Measurements from ENCODE around the gene MT1F. TPM values are rescaled to one million over a fixed set of nuclear protein-coding genes. Genes with fewer than 3 reads are reported as not detected.
"Not testable (repeated sequence)": the region's sequence is repeated elsewhere in the genome, so short reads cannot be mapped to it uniquely, and the experiment has no call there.

Gene MT1F
- total RNA-seq, 1 donor from 2014 or later, result 6.3 TPM

GRCh38 chr16:56669005-56669839 lies 11.5 kb downstream of the MT1F start, which contains the start of gene MT1H:
Gene MT1H, plus strand, starts transcription at chr16:56669814. Its CDS starts 71 bp downstream, at chr16:56669885.
- H3K4me3 Mint-ChIP-seq (ENCODE audit: low read depth), result no peak within 1 kb of the TSS
- no peak for TF ChIP-seq CTCF (IDR thresholded peaks at IDR 0.05; ENCODE audit: unreplicated experiment)
- H3K27me3 Mint-ChIP-seq, result peaks cover 99% of the 10 kb centered on the region
- no peaks in the 10 kb centered on the region for H3K4me1 Mint-ChIP-seq (ENCODE audit: low read depth)
- no peaks in the 10 kb centered on the region for H3K36me3 Mint-ChIP-seq (ENCODE audit: insufficient read depth)
- H3K27ac Mint-ChIP-seq, result no peak within 1 kb of the TSS
- no peaks in the 10 kb centered on the region for H3K9me3 Mint-ChIP-seq (ENCODE audit: low read depth)
- no peak for DNase-seq (ENCODE audit: low spot score, unreplicated experiment)

- H3K27ac Mint-ChIP-seq, result no peak overlapping the region
- no peaks in the 10 kb centered on the region for H3K4me1 Mint-ChIP-seq (ENCODE audit: low read depth)
- no peak overlapping the region for H3K4me3 Mint-ChIP-seq (ENCODE audit: low read depth)
- no peak for DNase-seq (ENCODE audit: low spot score, unreplicated experiment)
- no peaks in the 10 kb centered on the region for H3K36me3 Mint-ChIP-seq (ENCODE audit: insufficient read depth)
- peaks cover 99% of the 10 kb centered on the region for H3K27me3 Mint-ChIP-seq
- no peak for TF ChIP-seq CTCF (IDR thresholded peaks at IDR 0.05; ENCODE audit: unreplicated experiment)
- H3K9me3 Mint-ChIP-seq (ENCODE audit: low read depth), result no peaks in the 10 kb centered on the region
Observed at GRCh38 chr16:56669840-56670619, 12.3 kb downstream of the MT1F start.

- Mint-ChIP-seq H3K4me1 (ENCODE audit: low read depth) (peaks cover 3% of the 10 kb centered on the region), H3K9me3 (ENCODE audit: low read depth) (no peaks in the 10 kb centered on the region), H3K4me3 (ENCODE audit: low read depth) (no peak overlapping the region), H3K36me3 (ENCODE audit: insufficient read depth) (no peaks in the 10 kb centered on the region), H3K27ac (no peak overlapping the region), H3K27me3 (peaks cover 99% of the 10 kb centered on the region)
- no peak for DNase-seq (ENCODE audit: low spot score, unreplicated experiment)
- no peak for TF ChIP-seq CTCF (IDR thresholded peaks at IDR 0.05; ENCODE audit: unreplicated experiment)
Observed at GRCh38 chr16:56670620-56670934, 12.8 kb downstream of the MT1F start.

- H3K36me3 Mint-ChIP-seq (ENCODE audit: insufficient read depth); H3K27ac Mint-ChIP-seq; H3K4me3 Mint-ChIP-seq (ENCODE audit: low read depth); H3K9me3 Mint-ChIP-seq (ENCODE audit: low read depth); H3K4me1 Mint-ChIP-seq (ENCODE audit: low read depth); DNase-seq (ENCODE audit: low spot score, unreplicated experiment): not testable (repeated sequence)
- H3K27me3 Mint-ChIP-seq, result peaks cover 98% of the 10 kb centered on the region
Observed at GRCh38 chr16:56671691-56672090, 13.9 kb downstream of the MT1F start.

GRCh38 chr16:56672171-56672570 lies 14.4 kb downstream of the MT1F start:
- not testable (repeated sequence) for DNase-seq (ENCODE audit: low spot score, unreplicated experiment); H3K4me3 Mint-ChIP-seq (ENCODE audit: low read depth); H3K4me1 Mint-ChIP-seq (ENCODE audit: low read depth); H3K36me3 Mint-ChIP-seq (ENCODE audit: insufficient read depth); H3K9me3 Mint-ChIP-seq (ENCODE audit: low read depth); H3K27ac Mint-ChIP-seq
- peaks cover 98% of the 10 kb centered on the region for H3K27me3 Mint-ChIP-seq

GRCh38 chr16:56672761-56673536 lies 15.2 kb downstream of the MT1F start:
- Mint-ChIP-seq H3K4me1 (ENCODE audit: low read depth) (peaks cover 7% of the 10 kb centered on the region), H3K4me3 (ENCODE audit: low read depth) (no peak overlapping the region), H3K36me3 (ENCODE audit: insufficient read depth) (no peaks in the 10 kb centered on the region), H3K27ac (no peak overlapping the region), H3K9me3 (ENCODE audit: low read depth) (no peaks in the 10 kb centered on the region), H3K27me3 (peaks cover 98% of the 10 kb centered on the region)
- no peak for TF ChIP-seq CTCF (IDR thresholded peaks at IDR 0.05; ENCODE audit: unreplicated experiment)
- no peak for DNase-seq (ENCODE audit: low spot score, unreplicated experiment)
